ENCODE data around the gene TMPRSS3.

Gene TMPRSS3

DNA sequence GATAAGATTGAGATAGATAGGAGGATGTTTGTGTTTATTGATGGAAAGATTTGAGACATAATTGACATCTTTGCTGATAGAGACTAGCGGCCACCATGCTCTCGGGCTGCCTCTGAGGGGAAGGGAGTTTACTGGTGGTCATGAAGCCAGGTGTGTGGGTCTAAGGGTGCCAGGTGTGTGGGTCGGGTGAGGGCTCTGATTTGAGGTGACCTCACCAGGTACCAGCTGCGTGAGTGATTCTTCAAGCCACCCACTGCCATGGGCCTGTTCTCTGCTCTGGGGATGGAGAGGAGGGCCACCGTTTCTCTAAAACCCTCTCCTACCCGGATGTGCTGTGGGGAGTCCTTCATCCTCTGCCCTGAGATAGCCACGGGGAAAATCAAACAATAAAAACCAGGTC, 11.0 kb upstream of the TMPRSS3 start:
- TF ChIP-seq, protein P1, sequence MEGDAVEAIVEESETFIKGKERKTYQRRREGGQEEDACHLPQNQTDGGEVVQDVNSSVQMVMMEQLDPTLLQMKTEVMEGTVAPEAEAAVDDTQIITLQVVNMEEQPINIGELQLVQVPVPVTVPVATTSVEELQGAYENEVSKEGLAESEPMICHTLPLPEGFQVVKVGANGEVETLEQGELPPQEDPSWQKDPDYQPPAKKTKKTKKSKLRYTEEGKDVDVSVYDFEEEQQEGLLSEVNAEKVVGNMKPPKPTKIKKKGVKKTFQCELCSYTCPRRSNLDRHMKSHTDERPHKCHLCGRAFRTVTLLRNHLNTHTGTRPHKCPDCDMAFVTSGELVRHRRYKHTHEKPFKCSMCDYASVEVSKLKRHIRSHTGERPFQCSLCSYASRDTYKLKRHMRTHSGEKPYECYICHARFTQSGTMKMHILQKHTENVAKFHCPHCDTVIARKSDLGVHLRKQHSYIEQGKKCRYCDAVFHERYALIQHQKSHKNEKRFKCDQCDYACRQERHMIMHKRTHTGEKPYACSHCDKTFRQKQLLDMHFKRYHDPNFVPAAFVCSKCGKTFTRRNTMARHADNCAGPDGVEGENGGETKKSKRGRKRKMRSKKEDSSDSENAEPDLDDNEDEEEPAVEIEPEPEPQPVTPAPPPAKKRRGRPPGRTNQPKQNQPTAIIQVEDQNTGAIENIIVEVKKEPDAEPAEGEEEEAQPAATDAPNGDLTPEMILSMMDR (IDR thresholded peaks at IDR 0.05; ENCODE audit: control extremely low read depth, extremely low read depth, low read depth, missing control alignments) = no peak
- CTCF ChIA-PET = no interaction called here
- no peak for DNase-seq (ENCODE audit: extremely low spot score)
- POLR2A ChIA-PET = no interaction called here

DNA sequence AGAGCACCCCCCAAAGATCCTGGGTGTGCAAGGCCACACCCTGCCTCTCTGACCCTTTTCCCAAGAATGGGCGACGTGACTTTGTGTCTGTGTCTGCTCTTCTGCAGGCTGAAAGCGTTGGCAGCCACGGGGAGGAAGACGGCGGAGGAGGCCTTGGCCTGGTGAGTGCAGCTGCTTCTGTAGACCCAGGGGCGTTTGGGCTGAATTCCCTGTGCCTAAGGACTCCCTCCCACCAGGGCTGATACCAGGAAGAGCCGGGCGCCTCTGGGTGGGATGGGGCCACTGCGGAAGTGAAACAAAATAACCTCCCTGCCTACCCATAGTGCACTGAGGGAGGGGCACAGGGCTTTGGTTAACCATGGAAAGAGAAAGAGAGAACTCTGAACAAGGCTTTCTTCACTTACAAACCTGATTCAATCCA, 10.4 kb upstream of the TMPRSS3 start:
- DNase-seq (ENCODE audit: extremely low spot score) = no peak
- POLR2A ChIA-PET = no interaction called here
- CTCF ChIA-PET = no interaction called here
- TF ChIP-seq, protein P1 (IDR thresholded peaks at IDR 0.05; ENCODE audit: control extremely low read depth, extremely low read depth, low read depth, missing control alignments) = no peak

DNA sequence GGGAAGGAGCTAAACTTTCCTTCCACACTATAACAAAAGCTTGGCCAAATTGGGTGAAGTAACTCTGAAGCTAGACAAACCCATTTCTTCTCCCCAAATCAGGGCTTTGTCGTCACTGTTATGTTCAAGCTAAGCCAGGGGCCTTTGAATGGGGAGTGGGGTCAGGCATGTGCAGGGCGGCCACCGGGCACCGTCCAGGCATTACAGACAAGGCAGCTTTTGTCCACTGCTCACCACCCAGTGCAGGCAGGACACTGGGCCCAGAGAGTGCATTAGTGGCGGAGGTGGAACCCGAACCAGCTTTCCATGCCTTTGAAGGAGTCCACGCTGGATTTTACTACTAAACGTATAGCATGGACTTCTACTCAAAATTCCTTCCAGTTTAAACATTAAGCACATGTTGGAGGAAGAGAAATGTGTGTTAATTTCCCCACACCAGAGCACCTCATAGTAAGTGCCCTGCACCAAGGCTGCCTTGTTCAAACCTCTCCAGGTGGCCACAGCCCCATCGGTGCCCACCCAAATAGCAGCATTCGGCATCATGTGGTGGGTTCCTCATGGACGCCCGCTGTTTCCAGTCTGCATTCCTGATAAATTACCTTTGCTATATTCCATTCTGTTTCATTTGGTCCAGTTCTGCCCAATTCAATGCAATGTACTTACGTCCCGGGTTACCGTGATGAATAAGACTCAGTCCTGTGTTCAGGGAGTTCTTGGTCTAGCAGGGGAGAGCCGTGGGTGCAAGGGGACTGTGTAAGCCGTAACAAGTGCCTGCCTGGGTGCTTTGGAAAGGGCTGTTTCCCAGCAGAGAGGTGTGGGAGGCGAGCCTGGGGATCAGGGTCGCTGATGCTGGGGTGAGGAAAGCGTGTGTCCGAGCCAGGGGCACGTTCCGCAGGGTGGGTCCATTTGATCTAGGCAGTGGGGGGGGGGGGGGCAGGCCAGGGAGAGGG, 9.5 kb upstream of the TMPRSS3 start:
- TF ChIP-seq, protein P1 (IDR thresholded peaks at IDR 0.05; ENCODE audit: control extremely low read depth, extremely low read depth, low read depth, missing control alignments) = no peak
- CTCF ChIA-PET = interaction anchor here (1.0 to 2.4 kb wide), 5 partner anchors 8 to 107 kb away, joined by 3 to 12 read pairs (median 4); no protein-coding TSS in a partner anchor
- POLR2A ChIA-PET = no interaction called here
- DNase-seq (ENCODE audit: extremely low spot score) = no peak

DNA sequence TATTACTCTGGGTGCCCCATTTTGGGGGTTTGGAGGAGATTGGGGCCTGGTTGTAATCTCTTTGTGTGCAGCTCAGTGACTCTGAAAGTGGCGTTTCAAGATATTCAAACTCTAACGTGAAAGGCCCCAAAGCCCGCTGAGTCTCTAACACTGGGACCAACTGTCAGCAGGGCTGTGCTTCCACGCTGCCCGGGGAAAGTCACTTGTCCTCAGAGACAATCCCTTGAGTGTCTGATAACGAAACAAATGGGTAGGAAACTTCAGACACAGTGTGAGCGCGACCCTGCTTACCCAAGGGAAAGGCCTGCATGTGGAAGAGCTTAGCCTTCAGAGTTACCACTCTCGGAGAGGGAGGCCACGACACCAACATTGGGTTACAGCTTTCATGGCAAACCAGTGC, 8.7 kb upstream of the TMPRSS3 start:
- ChIA-PET CTCF (interaction anchor here (1.0 to 2.4 kb wide), 7 partner anchors 9 to 108 kb away, joined by 3 to 12 read pairs (median 4); no protein-coding TSS in a partner anchor), POLR2A (no interaction called here)
- DNase-seq (ENCODE audit: extremely low spot score) = no peak
- TF ChIP-seq, protein P1 (IDR thresholded peaks at IDR 0.05; ENCODE audit: control extremely low read depth, extremely low read depth, low read depth, missing control alignments) = no peak

DNA sequence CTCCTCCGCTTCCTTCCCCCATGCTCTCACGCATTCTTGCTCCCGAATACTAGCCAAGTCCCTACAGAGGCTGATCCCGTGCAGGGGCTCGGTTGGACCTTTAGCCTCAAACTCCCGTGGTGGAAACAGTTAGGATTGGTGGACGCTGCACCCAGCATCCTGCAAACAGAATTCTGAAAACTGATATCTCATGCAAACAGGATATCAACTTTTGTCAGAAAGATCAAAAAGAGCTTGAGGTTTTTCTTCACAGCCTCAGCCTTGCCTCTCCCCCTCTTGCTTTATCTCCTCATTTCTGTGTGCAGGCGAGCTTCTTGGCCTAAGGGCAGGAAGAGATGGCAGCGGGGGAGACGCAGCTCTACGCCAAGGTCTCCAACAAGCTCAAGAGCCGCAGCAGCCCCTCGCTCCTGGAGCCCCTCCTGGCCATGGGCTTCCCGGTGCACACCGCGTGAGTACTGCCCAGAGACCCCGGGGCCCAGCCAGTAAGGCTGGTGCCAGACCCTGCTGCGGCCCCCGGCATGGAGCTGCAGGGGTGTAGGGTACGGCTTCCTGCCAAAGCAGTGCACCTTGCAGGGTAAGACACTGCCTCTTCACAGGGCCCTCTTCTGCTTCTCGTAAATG, 7.9 kb upstream of the TMPRSS3 start, which contains the start of gene UBASH3A:
TSS of gene UBASH3A (plus strand) at position 292 of the 621 bp plus-strand sequence. CDS start at position 336, 44 bp downstream.
- CTCF ChIA-PET = interaction anchor here (0.7 to 2.4 kb wide), 8 partner anchors 9 to 94 kb away, joined by 3 to 12 read pairs (median 5); partner anchors contain the start of gene TMPRSS3
- DNase-seq (ENCODE audit: extremely low spot score) = no peak
- TF ChIP-seq, protein P1 (IDR thresholded peaks at IDR 0.05; ENCODE audit: control extremely low read depth, extremely low read depth, low read depth, missing control alignments) = no peak
- POLR2A ChIA-PET = no interaction called here

DNA sequence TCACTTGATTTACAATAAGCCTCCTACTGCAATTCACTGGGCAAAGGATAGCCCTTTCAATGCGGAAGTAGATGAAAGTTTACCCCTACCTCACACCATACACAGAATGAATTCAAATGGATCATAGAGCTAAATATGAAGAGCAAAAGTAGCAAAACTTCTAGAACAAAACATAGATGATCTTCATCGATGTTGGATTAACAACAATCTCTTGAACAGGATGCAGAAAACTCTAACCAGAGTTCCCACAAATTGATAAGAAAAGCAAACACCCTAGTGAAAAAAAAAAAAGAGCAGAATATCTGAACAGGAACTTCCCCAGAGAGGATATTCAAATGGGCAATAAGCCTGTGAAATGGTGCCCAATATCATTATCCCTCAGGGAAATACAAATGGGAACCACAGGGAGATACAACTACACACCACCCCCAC, 6.0 kb upstream of the TMPRSS3 start:
- TF ChIP-seq, protein P1 (IDR thresholded peaks at IDR 0.05; ENCODE audit: control extremely low read depth, extremely low read depth, low read depth, missing control alignments) = no peak
- CTCF ChIA-PET = interaction anchor here (1.9 to 2.1 kb wide), 2 partner anchors 28 to 41 kb away, joined by 5 read pairs; no protein-coding TSS in a partner anchor
- POLR2A ChIA-PET = no interaction called here
- no peak for DNase-seq (ENCODE audit: extremely low spot score)

Data from GM10248 (cell line).